ENCODE data around the gene ABHD8. TPM values are rescaled to one million over a fixed set of nuclear protein-coding genes. Genes with fewer than 3 reads are reported as not detected.

ABHD8 gene
- polyA plus RNA-seq, 3 donors, result 11.3 to 14.9 (median 12.5) TPM

DNA sequence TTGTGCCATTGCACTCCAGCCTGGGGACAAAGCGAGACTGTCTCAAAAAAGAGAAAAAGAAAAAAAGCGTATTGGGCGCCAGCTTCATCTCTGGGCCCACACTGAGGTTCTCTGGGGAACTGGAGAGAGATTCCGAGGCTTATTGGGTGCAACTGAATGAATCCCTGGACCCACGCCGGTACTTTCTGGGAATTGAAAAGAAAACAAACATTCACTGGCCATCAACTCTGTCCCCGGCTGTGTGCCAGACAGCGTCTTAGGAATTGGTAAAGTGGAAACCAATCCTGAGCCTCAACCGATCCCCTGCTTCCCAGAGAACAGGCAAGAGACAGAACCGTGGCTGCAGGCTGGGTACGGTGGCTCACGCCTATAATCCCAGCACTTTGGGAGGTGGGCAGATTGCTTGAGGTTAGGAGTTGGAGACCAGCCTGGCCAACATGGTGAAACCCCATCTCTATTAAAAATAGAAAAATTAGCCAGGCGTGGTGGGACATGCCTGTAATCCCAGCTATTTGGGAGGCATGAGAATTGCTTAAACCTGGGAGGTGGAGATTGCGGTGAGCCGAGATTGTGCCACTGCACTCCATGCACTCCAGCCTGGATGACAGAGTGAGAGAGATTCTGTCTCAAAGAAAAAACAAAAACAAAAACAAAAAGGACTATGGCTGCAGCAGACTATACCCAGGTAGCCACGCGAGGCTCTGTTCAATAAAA, 22.8 kb upstream of the ABHD8 start:
- no peaks in the 10 kb centered on the region for H3K79me2 ChIP-seq (ENCODE audit: insufficient read depth, low read length)
- H3K27ac ChIP-seq (ENCODE audit: low read depth in 1 of 2, low read length in 2 of 2), result no peak overlapping the region
- peaks cover 19% of the 10 kb centered on the region for H3K4me1 Mint-ChIP-seq
- H3K4me3 ChIP-seq (replicated peaks in 1 of 3; ENCODE audit: low read depth in 2 of 3, low read length in 3 of 3), result no peak overlapping the region
- peaks cover 25 to 53% of the 10 kb centered on the region in 2 donors for H3K36me3 Mint-ChIP-seq
- no peak for DNase-seq
- H3K9ac ChIP-seq (ENCODE audit: insufficient read depth, low read length, poor library complexity, severe bottlenecking), result no peak overlapping the region
- WGBS (ENCODE audit: insufficient coverage), result 98% methylated on average over 10 of the region's 17 CpGs
- intact Hi-C loops (cut with micrococcal nuclease), result no loop called here
- peaks cover 21 to 28% of the 10 kb centered on the region in 2 donors for H3K4me1 ChIP-seq (ENCODE audit: control insufficient read depth in 1 of 2, insufficient read depth in 2 of 2, low read length in 2 of 2)
- H3K9me3 ChIP-seq (replicated peaks in 1 of 2; ENCODE audit: control insufficient read depth in 1 of 2, insufficient read depth in 1 of 2, low read length in 2 of 2), result peaks cover 0 to 12% of the 10 kb centered on the region in 2 donors
- no peak overlapping the region for H3K4me3 Mint-ChIP-seq
- H3K9me3 Mint-ChIP-seq, result peaks cover 0 to 9% (median 6%) of the 10 kb centered on the region in 7 donors
- H3K27ac Mint-ChIP-seq, result no peak overlapping the region
- TF ChIP-seq, protein P1, sequence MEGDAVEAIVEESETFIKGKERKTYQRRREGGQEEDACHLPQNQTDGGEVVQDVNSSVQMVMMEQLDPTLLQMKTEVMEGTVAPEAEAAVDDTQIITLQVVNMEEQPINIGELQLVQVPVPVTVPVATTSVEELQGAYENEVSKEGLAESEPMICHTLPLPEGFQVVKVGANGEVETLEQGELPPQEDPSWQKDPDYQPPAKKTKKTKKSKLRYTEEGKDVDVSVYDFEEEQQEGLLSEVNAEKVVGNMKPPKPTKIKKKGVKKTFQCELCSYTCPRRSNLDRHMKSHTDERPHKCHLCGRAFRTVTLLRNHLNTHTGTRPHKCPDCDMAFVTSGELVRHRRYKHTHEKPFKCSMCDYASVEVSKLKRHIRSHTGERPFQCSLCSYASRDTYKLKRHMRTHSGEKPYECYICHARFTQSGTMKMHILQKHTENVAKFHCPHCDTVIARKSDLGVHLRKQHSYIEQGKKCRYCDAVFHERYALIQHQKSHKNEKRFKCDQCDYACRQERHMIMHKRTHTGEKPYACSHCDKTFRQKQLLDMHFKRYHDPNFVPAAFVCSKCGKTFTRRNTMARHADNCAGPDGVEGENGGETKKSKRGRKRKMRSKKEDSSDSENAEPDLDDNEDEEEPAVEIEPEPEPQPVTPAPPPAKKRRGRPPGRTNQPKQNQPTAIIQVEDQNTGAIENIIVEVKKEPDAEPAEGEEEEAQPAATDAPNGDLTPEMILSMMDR (IDR thresholded peaks at IDR 0.05), result no peak
- peaks cover 45% of the 10 kb centered on the region for H4K20me1 ChIP-seq (ENCODE audit: insufficient read depth, low read length)
- peaks cover 27 to 56% (median 31%) of the 10 kb centered on the region in 3 donors for H3K27me3 Mint-ChIP-seq (ENCODE audit: low read depth in 3 of 3)
- H3K4me2 ChIP-seq (replicated peaks; ENCODE audit: extremely low read depth, low read length, poor library complexity, severe bottlenecking), result no peak overlapping the region
- H3K36me3 ChIP-seq (replicated peaks in 1 of 2; ENCODE audit: control insufficient read depth in 1 of 2, insufficient read depth in 2 of 2, low read length in 2 of 2), result peaks cover 20 to 27% of the 10 kb centered on the region in 2 donors
- H3K27me3 ChIP-seq (ENCODE audit: control insufficient read depth in 2 of 2, insufficient read depth in 2 of 2, low read length in 2 of 2), result peaks cover 11 to 31% of the 10 kb centered on the region in 2 donors
- H2AFZ ChIP-seq (ENCODE audit: insufficient read depth, low read depth, low read length, poor library complexity, severe bottlenecking), result no peak overlapping the region

DNA sequence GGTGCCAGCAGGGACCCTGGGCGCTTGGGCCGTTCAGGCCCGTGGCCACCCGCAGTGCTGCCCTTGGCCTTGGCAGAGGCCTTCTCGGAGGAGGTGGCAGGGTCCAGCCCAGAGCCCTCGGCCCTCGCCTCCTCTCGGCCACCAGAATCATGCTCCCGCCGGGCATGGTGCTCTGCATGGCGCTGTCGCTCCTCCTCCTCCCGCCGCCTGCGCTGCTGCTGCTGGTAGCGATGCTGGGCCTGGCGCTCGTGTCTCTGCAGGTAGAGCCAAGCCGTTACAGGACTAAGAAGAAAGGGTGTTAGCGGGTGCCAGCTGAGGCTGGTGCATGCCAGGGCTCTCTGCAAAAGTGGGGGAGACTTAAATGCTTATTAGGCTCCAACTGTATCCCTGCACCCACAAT, 21.9 kb upstream of the ABHD8 start:
- H3K9me3 Mint-ChIP-seq, result peaks cover 0 to 9% (median 3%) of the 10 kb centered on the region in 7 donors
- H3K79me2 ChIP-seq (ENCODE audit: insufficient read depth, low read length), result no peaks in the 10 kb centered on the region
- peaks cover 19% of the 10 kb centered on the region for H3K4me1 Mint-ChIP-seq
- peaks cover 11 to 22% of the 10 kb centered on the region in 2 donors for H3K27me3 ChIP-seq (ENCODE audit: control insufficient read depth in 2 of 2, insufficient read depth in 2 of 2, low read length in 2 of 2)
- no peak overlapping the region for H2AFZ ChIP-seq (ENCODE audit: insufficient read depth, low read depth, low read length, poor library complexity, severe bottlenecking)
- H3K9me3 ChIP-seq (replicated peaks in 1 of 2; ENCODE audit: control insufficient read depth in 1 of 2, insufficient read depth in 1 of 2, low read length in 2 of 2), result peaks cover 0 to 12% of the 10 kb centered on the region in 2 donors
- H3K4me1 ChIP-seq (ENCODE audit: control insufficient read depth in 1 of 2, insufficient read depth in 2 of 2, low read length in 2 of 2), result peaks cover 21 to 28% of the 10 kb centered on the region in 2 donors
- intact Hi-C loops (cut with micrococcal nuclease), result no loop called here
- no peak overlapping the region for H3K27ac Mint-ChIP-seq
- H3K27me3 Mint-ChIP-seq (ENCODE audit: low read depth in 3 of 3), result peaks cover 19 to 47% (median 25%) of the 10 kb centered on the region in 3 donors
- no peak for DNase-seq
- H3K27ac ChIP-seq (ENCODE audit: low read depth in 1 of 2, low read length in 2 of 2), result no peak overlapping the region
- no peak overlapping the region for H3K4me3 ChIP-seq (replicated peaks in 1 of 3; ENCODE audit: low read depth in 2 of 3, low read length in 3 of 3)
- H3K4me3 Mint-ChIP-seq, result no peak overlapping the region
- H3K4me2 ChIP-seq (replicated peaks; ENCODE audit: extremely low read depth, low read length, poor library complexity, severe bottlenecking), result no peak overlapping the region
- peaks cover 25 to 36% of the 10 kb centered on the region in 2 donors for H3K36me3 ChIP-seq (replicated peaks in 1 of 2; ENCODE audit: control insufficient read depth in 1 of 2, insufficient read depth in 2 of 2, low read length in 2 of 2)
- peaks cover 46% of the 10 kb centered on the region for H4K20me1 ChIP-seq (ENCODE audit: insufficient read depth, low read length)
- peaks cover 25 to 53% of the 10 kb centered on the region in 2 donors for H3K36me3 Mint-ChIP-seq
- TF ChIP-seq, protein P1 (IDR thresholded peaks at IDR 0.05), result no peak
- H3K9ac ChIP-seq (ENCODE audit: insufficient read depth, low read length, poor library complexity, severe bottlenecking), result no peak overlapping the region
- 98% methylated on average over 16 of the region's 20 CpGs for WGBS (ENCODE audit: insufficient coverage)
